Activated CD4-positive, alpha-beta memory T cell treated with anti-CD3 and anti-CD28 coated beads for 36 hours (primary cell): ENCODE data around the gene TASL. TPM values are rescaled to one million over a fixed set of nuclear protein-coding genes. Genes with fewer than 3 reads are reported as not detected.
A peak's percentile ranks its signal among the peaks of the same experiment; 100 is the strongest.

ENCODE experiments used
- CTCF ChIA-PET: fragments of 350-600 bp; sonication (Branson Sonifier 250); formaldehyde crosslinking; loops from one replicate; lab custom pipeline; 2021; ENCODE audit warnings: antibody characterized with exemption, inconsistent platforms; lab: Charles Lee
- POLR2A ChIA-PET: fragments of 350-600 bp; sonication (Branson Sonifier 250); formaldehyde crosslinking; loops from one replicate; lab custom pipeline; 2021; ENCODE audit warnings: antibody characterized with exemption; lab: Charles Lee
- DNase-seq: peaks from one replicate; pipeline ENCODE4 v3.0.0-alpha.2; 2020
- H3K27ac Mint-ChIP-seq: one replicate; pipeline ENCODE4 v1.8.0; 2021; ENCODE audit warnings: mixed read lengths
- H3K27me3 Mint-ChIP-seq: one replicate; pipeline ENCODE4 v1.8.0; 2021; ENCODE audit warnings: mixed read lengths
- H3K36me3 Mint-ChIP-seq: one replicate; pipeline ENCODE4 v1.8.0; 2021; ENCODE audit warnings: mixed read lengths
- H3K4me1 Mint-ChIP-seq: one replicate; pipeline ENCODE4 v1.8.0; 2021; ENCODE audit warnings: low read depth, mixed read lengths
- H3K4me3 Mint-ChIP-seq: one replicate; pipeline ENCODE4 v1.8.0; 2021; ENCODE audit warnings: mild to moderate bottlenecking, mixed read lengths
- H3K9me3 Mint-ChIP-seq: one replicate; pipeline ENCODE4 v1.8.0; 2021; ENCODE audit warnings: mixed read lengths
- intact Hi-C: fragments of 100-400 bp; cut with micrococcal nuclease; formaldehyde crosslinking; loops from one replicate; pipeline ENCODE4 v1.15.1; 2023
- total RNA-seq, 2 experiments: library from RNA; stranded (reverse); gene quantifications; one replicate each; pipeline ENCODE4 v1.2.3, GENCODE V29; 2021

TASL gene, protein sequence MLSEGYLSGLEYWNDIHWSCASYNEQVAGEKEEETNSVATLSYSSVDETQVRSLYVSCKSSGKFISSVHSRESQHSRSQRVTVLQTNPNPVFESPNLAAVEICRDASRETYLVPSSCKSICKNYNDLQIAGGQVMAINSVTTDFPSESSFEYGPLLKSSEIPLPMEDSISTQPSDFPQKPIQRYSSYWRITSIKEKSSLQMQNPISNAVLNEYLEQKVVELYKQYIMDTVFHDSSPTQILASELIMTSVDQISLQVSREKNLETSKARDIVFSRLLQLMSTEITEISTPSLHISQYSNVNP
- 1 to 10 TPM; 1.1 to 1.6 TPM for total RNA-seq

DNA sequence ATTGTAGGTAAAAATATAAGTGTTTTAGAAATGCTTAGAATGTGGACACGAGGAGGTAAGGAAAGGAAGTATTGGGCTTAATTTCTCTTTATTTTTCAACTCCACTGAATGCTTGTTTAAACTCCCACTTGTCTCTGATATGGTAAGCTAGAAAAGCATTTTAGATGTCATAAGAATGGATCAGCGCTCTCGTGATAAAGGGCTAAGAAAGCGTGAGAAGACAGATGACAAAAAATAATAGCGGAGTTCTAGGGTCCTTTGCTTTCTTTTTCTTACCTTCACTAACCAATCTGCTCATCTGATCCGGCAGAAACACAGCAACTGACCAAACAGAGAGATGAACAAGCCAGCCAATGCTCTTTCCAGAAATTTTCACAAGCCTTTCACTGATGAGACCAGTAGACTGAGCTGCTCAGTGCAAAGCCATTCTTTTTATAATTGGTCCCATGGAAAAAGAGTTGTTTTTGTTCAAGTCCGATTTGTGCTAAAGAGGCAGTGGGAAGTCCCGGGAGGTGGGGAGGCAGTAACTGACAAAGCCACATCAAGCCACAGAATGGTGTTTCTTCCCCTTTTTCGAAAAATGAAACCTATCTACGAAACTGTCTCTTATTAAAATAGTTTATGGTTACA, at the start of gene TASL:
TASL (minus strand) TSS at position 405 of the 630 bp plus-strand sequence. CDS start 17,411 bp downstream, outside the sequence.
- H3K9me3 Mint-ChIP-seq = no peaks in the 10 kb centered on the region
- DNase-seq = peak; percentile 40
- POLR2A ChIA-PET = interaction anchor here (0.6 to 0.8 kb wide), 2 partner anchors 72 to 312 kb away, joined by 3 read pairs; no protein-coding TSS in a partner anchor
- H3K4me1 Mint-ChIP-seq = peaks cover 20% of the 10 kb centered on the region
- CTCF ChIA-PET = interaction anchor here (0.7 kb wide), 2 partner anchors 15 to 158 kb away, joined by 3 read pairs; no protein-coding TSS in a partner anchor
- peaks cover 3% of the 10 kb centered on the region for H3K36me3 Mint-ChIP-seq
- intact Hi-C loops = loop anchor here (2.0 to 5.0 kb wide), 3 partner anchors 15 to 81 kb away; no protein-coding TSS in a partner anchor
- peak within 1 kb of the TSS; percentile 88 for H3K27ac Mint-ChIP-seq
- peak within 1 kb of the TSS; percentile 81 for H3K4me3 Mint-ChIP-seq
- no peaks in the 10 kb centered on the region for H3K27me3 Mint-ChIP-seq

DNA sequence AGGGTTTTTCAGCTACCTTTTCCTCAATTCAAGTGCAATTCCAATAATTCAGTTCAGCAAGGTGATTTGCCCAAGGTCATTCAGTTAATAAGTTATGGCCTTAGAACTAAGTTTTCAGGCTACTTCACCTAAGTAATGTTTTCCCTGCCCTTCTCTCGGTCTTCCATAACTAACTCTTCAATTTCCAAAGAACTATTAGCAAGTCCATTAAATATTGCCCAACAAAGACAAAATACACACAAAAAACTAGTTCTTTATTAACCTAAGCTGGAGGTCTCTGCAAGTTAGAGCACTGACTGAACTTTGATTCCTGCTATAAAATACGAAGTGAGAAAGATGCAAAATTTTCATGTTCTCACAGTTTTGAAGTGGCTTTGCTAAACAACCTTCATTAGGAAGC, 48.8 kb upstream of the TASL start:
- H3K4me1 Mint-ChIP-seq = peaks cover under 1% of the 10 kb centered on the region
- no peaks in the 10 kb centered on the region for H3K27me3 Mint-ChIP-seq
- DNase-seq = no peak
- intact Hi-C loops = no loop called here
- H3K4me3 Mint-ChIP-seq = no peak overlapping the region
- H3K9me3 Mint-ChIP-seq = peaks cover 12% of the 10 kb centered on the region
- peaks cover 3% of the 10 kb centered on the region for H3K36me3 Mint-ChIP-seq
- no peak overlapping the region for H3K27ac Mint-ChIP-seq
- ChIA-PET POLR2A (no interaction called here), CTCF (interaction anchor here (1.1 kb wide), 1 partner anchor 9 kb away, joined by 3 read pairs; no protein-coding TSS in a partner anchor)

DNA sequence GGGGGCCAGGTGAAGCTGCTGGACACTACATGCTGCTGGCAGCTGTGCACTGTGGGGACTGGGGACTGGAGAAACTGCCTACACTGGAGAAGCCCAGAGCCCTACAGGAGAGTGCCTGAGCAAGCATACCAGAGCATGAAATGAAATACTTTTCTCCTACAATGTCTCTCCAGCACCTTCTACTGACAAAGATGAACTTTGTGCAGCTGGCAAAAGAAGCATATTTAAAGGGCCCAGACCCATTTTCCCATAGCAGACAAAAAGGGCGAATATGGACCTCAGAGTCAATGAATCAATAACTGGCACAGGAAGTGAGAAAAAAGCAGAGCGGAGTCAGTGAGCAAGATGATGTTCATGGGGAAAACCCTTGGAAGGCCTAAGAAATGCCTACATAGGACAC, 44.8 kb upstream of the TASL start:
- POLR2A ChIA-PET = no interaction called here

GRCh38 chrX:30620980-30621618, 43.5 kb upstream of the TASL start:
- intact Hi-C loops = no loop called here
- ChIA-PET CTCF (no interaction called here), POLR2A (no interaction called here)
- no peak overlapping the region for H3K27ac Mint-ChIP-seq
- peaks cover 17% of the 10 kb centered on the region for H3K9me3 Mint-ChIP-seq
- peaks cover 5% of the 10 kb centered on the region for H3K4me1 Mint-ChIP-seq
- H3K36me3 Mint-ChIP-seq = peaks cover 6% of the 10 kb centered on the region
- no peaks in the 10 kb centered on the region for H3K27me3 Mint-ChIP-seq
- DNase-seq = no peak
- H3K4me3 Mint-ChIP-seq = no peak overlapping the region

More for the DNA sequence above, 44.8 kb upstream of the TASL start:
- no peak for DNase-seq
- Mint-ChIP-seq H3K4me3 (no peak overlapping the region), H3K9me3 (peaks cover 17% of the 10 kb centered on the region), H3K27me3 (no peaks in the 10 kb centered on the region), H3K4me1 (peaks cover 5% of the 10 kb centered on the region), H3K27ac (no peak overlapping the region), H3K36me3 (peaks cover 6% of the 10 kb centered on the region)
- CTCF ChIA-PET = no interaction called here
- intact Hi-C loops = no loop called here

DNA sequence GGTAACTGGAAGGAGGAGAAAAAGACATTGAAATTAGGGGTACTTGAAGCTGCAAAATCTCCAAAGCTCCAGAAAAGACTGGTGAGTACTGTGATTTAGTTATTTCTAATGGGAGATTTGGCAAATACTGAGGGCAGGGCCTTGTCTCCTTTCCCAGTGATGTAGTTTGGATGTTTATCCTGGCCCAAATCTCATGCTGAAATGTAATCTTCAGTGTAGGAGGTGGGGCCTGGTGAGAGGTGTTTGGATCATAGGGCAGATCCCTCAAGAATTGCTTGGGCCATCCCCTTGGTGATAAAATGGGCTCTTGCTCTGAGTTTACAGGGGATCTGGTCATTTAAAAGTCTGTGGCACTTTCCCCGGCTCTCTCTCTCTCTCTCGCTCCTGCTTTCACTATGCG, 42.6 kb upstream of the TASL start:
- Mint-ChIP-seq H3K4me3 (no peak overlapping the region), H3K27me3 (no peaks in the 10 kb centered on the region), H3K27ac (no peak overlapping the region), H3K4me1 (peaks cover 8% of the 10 kb centered on the region), H3K36me3 (peaks cover 6% of the 10 kb centered on the region), H3K9me3 (peaks cover 17% of the 10 kb centered on the region)
- POLR2A ChIA-PET = no interaction called here
- CTCF ChIA-PET = no interaction called here
- intact Hi-C loops = no loop called here
- DNase-seq = no peak

- CTCF ChIA-PET = interaction anchor here (1.0 to 1.1 kb wide), 2 partner anchors 46 to 48 kb away, joined by 3 to 7 read pairs; no protein-coding TSS in a partner anchor
- no peak overlapping the region for H3K4me3 Mint-ChIP-seq
- H3K9me3 Mint-ChIP-seq = peaks cover 14% of the 10 kb centered on the region
- peaks cover 11% of the 10 kb centered on the region for H3K4me1 Mint-ChIP-seq
- peaks cover 6% of the 10 kb centered on the region for H3K36me3 Mint-ChIP-seq
- H3K27me3 Mint-ChIP-seq = no peaks in the 10 kb centered on the region
- intact Hi-C loops = loop anchor here (5.0 kb wide), 1 partner anchor 41 kb away; the partner anchor contains the start of gene TASL
- no peak for DNase-seq
- no peak overlapping the region for H3K27ac Mint-ChIP-seq
- POLR2A ChIA-PET = no interaction called here
Observed at GRCh38 chrX:30618160-30618765, 40.7 kb upstream of the TASL start.

GRCh38 chrX:30615229-30615628, 37.7 kb upstream of the TASL start:
- no peaks in the 10 kb centered on the region for H3K36me3 Mint-ChIP-seq
- H3K4me1 Mint-ChIP-seq = peaks cover 10% of the 10 kb centered on the region
- intact Hi-C loops = loop anchor here (1.0 to 5.0 kb wide), 5 partner anchors 28 to 167 kb away; partner anchors contain the start of gene TASL
- no peaks in the 10 kb centered on the region for H3K27me3 Mint-ChIP-seq
- ChIA-PET CTCF (no interaction called here), POLR2A (no interaction called here)
- no peak for DNase-seq
- H3K4me3 Mint-ChIP-seq = no peak overlapping the region
- no peaks in the 10 kb centered on the region for H3K9me3 Mint-ChIP-seq
- H3K27ac Mint-ChIP-seq = no peak overlapping the region

DNA sequence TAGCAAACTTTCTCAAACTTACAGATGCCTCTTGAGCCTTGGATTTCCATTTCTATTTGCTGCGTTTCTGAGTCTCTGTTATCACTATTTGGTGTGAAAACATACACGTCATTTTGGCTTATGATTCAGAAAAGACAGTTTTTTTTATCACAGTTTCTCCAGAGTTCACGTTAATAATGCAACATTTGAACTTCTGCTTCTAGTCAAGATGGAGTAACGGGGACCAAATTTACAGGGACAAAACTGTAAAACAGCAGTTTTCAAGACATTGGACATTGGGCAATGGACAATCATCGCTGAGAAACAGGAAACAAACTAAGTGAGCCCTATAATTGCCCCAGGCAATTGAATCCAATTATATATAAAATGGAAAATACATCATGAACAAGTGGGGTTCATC, 36.2 kb upstream of the TASL start:
- Mint-ChIP-seq H3K4me3 (no peak overlapping the region), H3K4me1 (peaks cover 15% of the 10 kb centered on the region), H3K36me3 (no peaks in the 10 kb centered on the region), H3K9me3 (no peaks in the 10 kb centered on the region), H3K27ac (no peak overlapping the region), H3K27me3 (no peaks in the 10 kb centered on the region)
- ChIA-PET CTCF (no interaction called here), POLR2A (no interaction called here)
- intact Hi-C loops = loop anchor here (2.0 kb wide), 2 partner anchors 29 to 45 kb away; no protein-coding TSS in a partner anchor
- no peak for DNase-seq

DNA sequence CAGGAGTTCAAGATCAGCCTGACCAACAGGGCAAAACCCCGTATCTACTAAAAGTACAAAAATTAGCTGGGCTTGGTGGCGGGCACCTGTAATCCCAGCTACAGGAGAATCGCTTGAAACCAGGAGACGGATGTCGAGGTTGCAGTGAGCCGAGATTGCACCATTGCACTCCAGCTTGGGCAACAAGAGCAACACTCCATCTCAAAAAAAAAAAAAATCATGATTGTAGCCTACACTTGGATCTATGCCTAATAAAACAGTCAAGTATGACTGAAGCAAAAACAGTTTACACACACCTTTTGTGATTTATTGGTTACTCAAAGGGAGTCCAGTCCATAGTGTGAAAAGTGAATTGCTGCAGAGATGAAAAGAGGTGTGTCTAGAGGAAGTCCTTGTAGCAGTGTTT, 34.7 kb upstream of the TASL start:
- H3K27me3 Mint-ChIP-seq = no peaks in the 10 kb centered on the region
- H3K36me3 Mint-ChIP-seq = no peaks in the 10 kb centered on the region
- DNase-seq = no peak
- H3K27ac Mint-ChIP-seq = no peak overlapping the region
- ChIA-PET POLR2A (no interaction called here), CTCF (no interaction called here)
- no peaks in the 10 kb centered on the region for H3K9me3 Mint-ChIP-seq
- H3K4me1 Mint-ChIP-seq = peaks cover 15% of the 10 kb centered on the region
- intact Hi-C loops = no loop called here
- no peak overlapping the region for H3K4me3 Mint-ChIP-seq

- ChIA-PET CTCF (no interaction called here), POLR2A (no interaction called here)
- Mint-ChIP-seq H3K9me3 (no peaks in the 10 kb centered on the region), H3K36me3 (no peaks in the 10 kb centered on the region), H3K4me1 (peaks cover 11% of the 10 kb centered on the region), H3K27me3 (no peaks in the 10 kb centered on the region), H3K4me3 (no peak overlapping the region), H3K27ac (no peak overlapping the region)
- intact Hi-C loops = no loop called here
- no peak for DNase-seq
Observed at GRCh38 chrX:30610026-30610425, 32.5 kb upstream of the TASL start.

DNA sequence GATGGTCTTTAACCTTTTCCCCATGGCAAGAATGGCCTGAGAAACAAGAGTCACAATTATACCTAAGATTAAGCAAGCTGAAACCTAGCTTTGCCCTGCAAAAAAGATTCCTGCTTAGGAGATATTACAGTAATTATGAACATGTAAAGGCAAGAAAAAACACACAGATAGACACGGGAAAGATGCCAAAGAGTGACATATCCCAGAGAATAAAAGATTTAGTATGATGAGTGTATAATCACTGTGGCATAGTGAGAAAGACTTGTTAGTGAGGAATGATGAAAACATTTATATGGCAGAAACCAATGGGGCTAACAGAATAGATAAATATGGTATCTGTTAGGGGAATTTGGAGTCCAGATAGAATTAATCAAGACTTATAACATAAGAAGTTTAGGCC, 29.6 kb upstream of the TASL start:
- no peak for DNase-seq
- Mint-ChIP-seq H3K9me3 (no peaks in the 10 kb centered on the region), H3K4me3 (no peak overlapping the region), H3K27me3 (no peaks in the 10 kb centered on the region), H3K36me3 (no peaks in the 10 kb centered on the region), H3K27ac (no peak overlapping the region), H3K4me1 (peaks cover 9% of the 10 kb centered on the region)
- CTCF ChIA-PET = no interaction called here
- intact Hi-C loops = no loop called here
- POLR2A ChIA-PET = no interaction called here
